Measurements from ENCODE around the gene TIMMDC1. TPM values are rescaled to one million over a fixed set of nuclear protein-coding genes. Genes with fewer than 3 reads are reported as not detected.

Gene TIMMDC1
- total RNA-seq, 3 donors from 2014 or later: 40.8 to 54.1 (median 47.1) TPM

DNA sequence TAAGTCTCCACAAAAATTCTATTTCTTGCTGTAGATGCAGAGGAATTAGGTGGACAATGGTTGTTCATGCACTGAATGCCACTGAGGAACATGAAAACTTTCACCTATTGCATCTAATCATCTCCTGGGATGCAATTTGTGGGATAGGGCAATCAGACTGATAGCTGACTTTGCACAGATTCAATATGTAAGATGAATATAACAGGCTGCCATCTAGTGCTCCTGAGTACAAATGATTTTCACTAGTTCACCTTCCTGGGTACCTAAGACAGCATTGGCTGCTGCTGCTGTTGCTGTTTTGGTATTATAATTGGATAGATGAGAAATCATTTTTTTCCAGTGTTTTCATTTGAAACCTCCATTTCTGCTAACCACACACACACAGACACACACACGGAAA, 19.7 kb downstream of the TIMMDC1 start:
- Histone ChIP-seq H3K27ac (no peak overlapping the region), H3K27me3 (no peaks in the 10 kb centered on the region), H3K36me3 (peaks cover 11% of the 10 kb centered on the region), H3K4me1 (no peaks in the 10 kb centered on the region), H3K4me3 (no peak overlapping the region), H3K9me3 (no peaks in the 10 kb centered on the region)
- intact Hi-C loops (cut with DNase I; ENCODE audit: low total_unique reads): no loop called here
- no peak for DNase-seq (ENCODE audit: low spot score in 2 of 2)
- TF ChIP-seq POLR2A (IDR thresholded peaks at IDR 0.05) (no peak), CTCF (IDR thresholded peaks at IDR 0.05) (no peak), POLR2AphosphoS5 (IDR thresholded peaks at IDR 0.05) (no peak)

GRCh38 chr3:119524931-119525662, 26.8 kb downstream of the TIMMDC1 start:
- intact Hi-C loops (cut with DNase I; ENCODE audit: low total_unique reads): no loop called here
- no peaks in the 10 kb centered on the region for H3K27me3 ChIP-seq
- H3K27ac ChIP-seq: no peak overlapping the region
- no peak for DNase-seq (ENCODE audit: low spot score in 2 of 2)
- no peaks in the 10 kb centered on the region for H3K36me3 ChIP-seq
- no peak for TF ChIP-seq CTCF (IDR thresholded peaks at IDR 0.05)
- TF ChIP-seq POLR2AphosphoS5 (IDR thresholded peaks at IDR 0.05): no peak
- no peak for TF ChIP-seq POLR2A (IDR thresholded peaks at IDR 0.05)
- H3K4me3 ChIP-seq: no peak overlapping the region
- H3K4me1 ChIP-seq: no peaks in the 10 kb centered on the region
- no peaks in the 10 kb centered on the region for H3K9me3 ChIP-seq

- Histone ChIP-seq H3K4me3 (no peak overlapping the region), H3K27ac (no peak overlapping the region), H3K9me3 (no peaks in the 10 kb centered on the region), H3K36me3 (no peaks in the 10 kb centered on the region), H3K4me1 (no peaks in the 10 kb centered on the region), H3K27me3 (no peaks in the 10 kb centered on the region)
- intact Hi-C loops (cut with DNase I; ENCODE audit: low total_unique reads): no loop called here
- no peak for DNase-seq (ENCODE audit: low spot score in 2 of 2)
- TF ChIP-seq POLR2AphosphoS5 (IDR thresholded peaks at IDR 0.05) (no peak), POLR2A (IDR thresholded peaks at IDR 0.05) (no peak), CTCF (IDR thresholded peaks at IDR 0.05) (no peak)
These were observed 29.4 kb downstream of the TIMMDC1 start for GRCh38 chr3:119527714-119528113.

DNA sequence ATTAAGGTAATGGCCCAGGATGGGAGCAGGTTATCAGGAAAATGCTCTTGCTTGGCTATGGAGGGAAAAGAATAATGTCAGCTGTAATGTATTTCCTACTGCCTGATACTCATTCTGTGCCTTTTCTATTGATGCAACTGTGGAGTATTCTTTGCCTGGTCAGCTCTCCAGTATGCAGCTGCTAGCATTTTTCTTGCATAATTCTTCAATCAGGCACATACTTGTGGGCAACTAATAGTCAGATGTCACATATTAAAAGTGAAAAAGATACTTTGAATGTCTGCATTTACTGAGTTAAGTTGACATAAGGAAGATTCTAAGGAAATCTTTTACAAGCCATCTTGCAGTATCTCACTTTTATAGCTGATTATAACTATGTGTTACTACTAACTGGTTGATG, 31.5 kb downstream of the TIMMDC1 start:
- no peak overlapping the region for H3K27ac ChIP-seq
- H3K9me3 ChIP-seq: no peaks in the 10 kb centered on the region
- TF ChIP-seq POLR2AphosphoS5 (IDR thresholded peaks at IDR 0.05): no peak
- TF ChIP-seq CTCF (IDR thresholded peaks at IDR 0.05): no peak
- TF ChIP-seq POLR2A (IDR thresholded peaks at IDR 0.05): no peak
- H3K4me3 ChIP-seq: no peak overlapping the region
- intact Hi-C loops (cut with DNase I; ENCODE audit: low total_unique reads): no loop called here
- no peaks in the 10 kb centered on the region for H3K36me3 ChIP-seq
- no peaks in the 10 kb centered on the region for H3K4me1 ChIP-seq
- H3K27me3 ChIP-seq: no peaks in the 10 kb centered on the region
- no peak for DNase-seq (ENCODE audit: low spot score in 2 of 2)

- H3K27me3 ChIP-seq: no peaks in the 10 kb centered on the region
- no peaks in the 10 kb centered on the region for H3K9me3 ChIP-seq
- H3K36me3 ChIP-seq: no peaks in the 10 kb centered on the region
- TF ChIP-seq POLR2A (IDR thresholded peaks at IDR 0.05) (no peak), CTCF (IDR thresholded peaks at IDR 0.05) (no peak), POLR2AphosphoS5 (IDR thresholded peaks at IDR 0.05) (no peak)
- no peaks in the 10 kb centered on the region for H3K4me1 ChIP-seq
- intact Hi-C loops (cut with DNase I; ENCODE audit: low total_unique reads): no loop called here
- DNase-seq (ENCODE audit: low spot score in 2 of 2): no peak
- no peak overlapping the region for H3K27ac ChIP-seq
- no peak overlapping the region for H3K4me3 ChIP-seq
These were observed 32.1 kb downstream of the TIMMDC1 start for GRCh38 chr3:119530456-119530855.
